Activated gamma-delta T cell treated with Interleukin-2 at 50 U/mL for 16 hours (primary cell): ENCODE measurements around the gene RBM17.
"Not testable (repeated sequence)": the region's sequence is repeated elsewhere in the genome, so short reads cannot be mapped to it uniquely, and the experiment has no call there.

ENCODE experiments used
- DNase-seq: peaks from one replicate; pipeline ENCODE4 v3.0.0-alpha.2; 2020

Gene RBM17

GRCh38 chr10:6080417-6080973 is 8.3 kb upstream of the RBM17 start:
- no peak for DNase-seq

DNA sequence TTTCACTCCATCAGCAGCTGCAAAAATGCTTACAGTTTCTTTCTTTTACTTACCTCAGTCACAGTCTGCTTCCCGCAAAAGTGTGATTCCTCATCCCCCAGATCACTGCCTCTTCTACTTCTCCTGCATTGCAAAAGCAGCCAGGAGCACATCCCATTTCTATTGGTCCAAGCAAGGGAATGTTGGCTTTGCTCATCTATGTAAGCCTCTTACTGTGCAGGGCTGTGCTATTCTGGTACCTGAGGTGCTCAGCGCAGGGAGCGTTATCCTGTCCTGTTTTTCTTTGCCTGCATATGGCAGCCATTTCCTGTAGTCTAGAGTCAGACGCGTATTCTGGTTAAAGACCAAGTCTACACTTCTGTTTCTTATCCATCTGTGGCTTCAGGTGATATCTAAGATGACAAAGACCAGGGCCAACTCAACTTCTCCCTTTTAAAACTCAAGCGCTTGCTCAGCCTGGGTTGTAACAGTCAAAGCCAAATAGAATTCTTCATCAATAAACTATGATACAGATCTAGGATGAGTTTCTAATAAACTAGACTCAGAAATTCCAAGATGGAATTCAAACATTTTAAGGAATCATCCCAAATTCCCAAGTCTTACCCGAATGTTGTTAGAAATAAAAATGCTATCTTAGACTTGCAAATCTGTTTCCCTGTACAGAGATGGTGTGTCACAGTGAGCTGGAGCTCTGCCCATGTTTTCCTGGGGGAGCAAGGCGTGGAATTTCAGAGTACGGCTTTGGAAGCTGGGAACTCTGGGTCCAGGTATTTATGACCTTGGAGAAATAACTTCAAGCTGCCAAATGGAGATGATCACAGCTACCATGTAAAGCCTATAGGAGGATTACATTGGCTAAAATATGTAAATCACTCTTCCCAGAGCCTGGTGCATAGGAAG is 6.1 kb upstream of the RBM17 start:
- DNase-seq, result no peak

DNA sequence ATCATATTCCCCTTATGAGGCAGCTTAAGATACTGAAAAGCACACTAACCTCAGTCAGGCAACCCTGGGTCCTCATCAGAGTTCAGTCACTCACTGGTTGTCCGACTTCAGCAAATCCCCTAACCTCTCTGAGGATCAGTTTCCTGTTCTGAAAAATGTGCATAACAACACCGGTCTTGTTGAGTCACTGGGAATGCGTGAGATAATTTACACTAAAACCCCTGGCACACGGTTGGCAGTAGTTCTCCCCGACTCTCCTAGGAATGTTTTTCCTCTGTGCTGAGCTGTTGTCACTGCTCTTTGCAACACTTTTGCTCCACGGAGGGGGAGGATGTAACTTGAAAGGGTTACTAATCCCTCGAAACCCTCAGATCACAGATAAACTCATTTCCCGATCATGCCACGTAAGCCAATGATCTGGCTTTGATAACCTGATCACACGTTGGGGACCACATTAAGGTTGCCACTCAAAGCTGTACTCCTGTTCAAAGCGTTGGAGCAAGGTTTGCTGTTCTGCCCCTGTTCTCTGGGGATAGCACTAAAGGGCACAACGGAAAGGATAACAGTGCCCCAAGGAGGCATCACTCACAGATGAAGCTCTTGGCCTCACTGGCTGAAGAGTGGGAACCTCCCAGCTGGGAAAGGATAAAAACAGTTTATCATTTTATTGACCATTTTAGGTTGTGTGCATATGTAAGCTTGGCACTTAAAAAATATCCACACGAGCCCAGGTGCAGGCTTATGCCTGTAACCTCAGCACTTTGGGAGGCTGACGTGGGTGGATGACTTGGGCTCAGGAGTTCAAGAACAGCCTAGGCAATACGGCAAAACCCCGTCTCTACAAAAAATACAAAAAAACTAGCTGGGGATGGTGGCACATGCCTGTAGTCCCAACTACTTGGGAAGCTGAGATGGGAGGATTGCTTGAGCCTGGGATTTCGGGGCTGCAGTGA is 5.0 kb upstream of the RBM17 start:
- DNase-seq, result no peak

GRCh38 chr10:6086375-6087233 is 2.2 kb upstream of the RBM17 start:
- peak; percentile 86 for DNase-seq

DNA sequence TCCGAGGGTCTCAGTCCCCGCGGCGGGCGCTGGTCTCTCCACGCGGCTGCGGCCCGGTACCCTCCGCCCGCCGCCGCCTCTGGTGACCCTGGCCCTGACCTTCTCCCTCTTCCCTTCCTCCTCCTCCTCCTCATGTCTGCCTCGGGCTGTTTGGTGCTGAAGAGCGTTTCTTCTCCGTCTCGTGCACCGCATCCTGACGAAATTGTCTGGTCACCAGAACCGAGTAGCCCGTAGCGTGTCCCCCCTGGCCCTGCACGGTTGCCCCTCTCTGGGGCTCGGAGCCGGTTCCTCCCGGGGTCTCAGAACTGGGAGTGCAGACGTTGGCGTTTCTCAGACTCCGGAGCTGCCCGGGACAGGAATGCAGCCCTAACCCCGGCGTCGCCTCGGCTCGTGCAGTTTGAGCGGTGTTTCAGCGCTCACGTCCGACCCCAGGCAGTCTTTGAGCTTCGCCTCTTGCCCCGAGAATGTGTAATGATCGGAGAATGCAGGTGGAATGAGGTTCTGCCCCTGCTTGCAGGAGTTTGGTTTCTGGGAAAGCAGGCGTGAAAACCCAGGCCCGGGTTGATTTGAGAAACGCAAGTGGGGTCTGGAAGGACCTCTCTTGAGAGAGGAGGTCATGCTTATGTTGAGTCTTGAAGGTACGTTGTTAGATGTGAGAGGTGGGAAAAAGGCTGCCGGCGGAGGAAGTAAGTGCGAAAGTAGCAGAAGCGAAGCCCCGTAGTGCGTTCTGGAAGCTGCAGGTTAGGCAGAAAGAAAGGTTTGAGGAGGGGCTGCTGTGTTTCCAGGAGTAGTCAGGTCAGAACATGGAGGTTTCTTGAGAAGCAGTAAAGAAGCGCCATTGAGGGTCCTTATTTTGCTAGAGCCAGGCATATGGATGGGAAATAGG is 743 bp downstream of the RBM17 start:
- DNase-seq, result no peak

DNA sequence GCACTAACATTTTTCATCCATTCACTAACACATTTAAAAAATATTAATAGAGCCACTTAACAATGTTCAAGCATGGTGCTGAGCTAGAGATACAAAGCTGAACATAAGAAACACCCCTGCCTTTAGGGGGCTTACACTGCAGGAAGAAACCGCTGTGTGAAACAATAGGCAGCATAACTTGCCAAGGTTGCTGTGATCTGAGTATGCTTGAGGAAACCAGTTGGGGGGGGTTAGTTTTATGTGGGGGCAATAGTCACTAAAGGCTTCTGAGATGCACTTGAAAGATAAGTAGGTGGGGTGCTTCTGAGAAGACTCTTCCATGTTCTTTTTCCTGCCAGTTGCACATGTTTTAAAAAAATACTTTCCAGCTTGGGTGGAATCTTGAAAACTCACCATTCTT is 2.8 kb downstream of the RBM17 start:
- DNase-seq, result no peak

GRCh38 chr10:6092731-6093130 is 3.9 kb downstream of the RBM17 start:
- DNase-seq, result no peak

DNA sequence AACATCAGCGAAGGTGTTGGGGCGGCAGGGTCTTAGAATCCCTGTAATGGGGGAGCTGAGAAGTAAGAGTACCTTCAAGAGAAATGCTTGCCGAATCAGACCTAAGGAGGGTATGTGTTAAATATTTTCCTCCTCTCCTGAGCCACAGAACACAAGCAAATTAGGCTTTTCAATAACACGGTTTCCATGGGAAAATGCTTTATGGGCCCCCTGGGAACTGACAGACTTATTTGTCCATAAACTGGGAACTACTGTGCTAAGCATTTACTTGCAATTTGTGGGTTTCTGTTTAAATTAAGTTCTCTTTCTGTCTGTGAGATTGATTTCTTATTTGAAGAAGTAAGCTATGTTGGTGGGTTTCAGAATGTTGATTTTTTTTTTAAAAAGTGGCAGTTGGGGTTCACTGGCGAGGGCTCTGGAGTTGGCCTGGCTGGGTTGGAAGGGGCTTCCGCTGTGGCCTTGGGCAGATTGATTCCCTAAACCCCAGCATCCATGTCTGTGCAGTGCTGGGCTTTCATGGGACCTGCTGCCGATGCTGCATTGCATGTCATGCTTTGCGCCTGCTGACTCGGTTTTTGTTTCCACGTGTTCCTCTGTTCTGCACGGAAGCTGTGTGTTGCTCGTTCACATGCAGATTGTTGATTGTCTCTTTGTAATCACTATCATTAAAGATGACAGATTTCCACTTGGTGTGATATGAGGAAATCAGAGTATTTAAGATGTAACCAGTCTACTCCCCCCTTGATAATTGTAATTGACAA is 7.2 kb downstream of the RBM17 start:
- no peak for DNase-seq

- no peak for DNase-seq
Measured at GRCh38 chr10:6097063-6097462, 8.2 kb downstream of the RBM17 start.

DNA sequence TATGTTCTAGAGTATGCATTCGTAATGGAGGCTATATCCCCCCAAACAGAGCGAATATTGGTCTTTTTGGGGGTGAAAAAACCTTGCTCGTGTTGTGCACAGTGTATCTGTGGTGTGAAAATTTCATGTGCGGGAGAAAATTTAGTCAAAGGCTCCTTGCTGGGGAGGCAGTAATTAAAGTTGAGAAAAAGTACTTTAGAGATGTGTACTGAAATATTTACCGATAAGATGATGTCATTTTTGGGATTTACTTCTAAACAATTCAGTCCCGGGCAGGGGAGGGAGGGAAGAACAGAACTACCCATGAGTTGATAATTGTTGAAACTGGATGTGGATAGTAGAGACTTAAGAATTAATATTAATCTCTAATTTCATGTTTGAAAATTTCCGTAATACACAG is 9.3 kb downstream of the RBM17 start:
- DNase-seq, result no peak

- no peak for DNase-seq
Measured at GRCh38 chr10:6100370-6100769, 11.5 kb downstream of the RBM17 start.

DNA sequence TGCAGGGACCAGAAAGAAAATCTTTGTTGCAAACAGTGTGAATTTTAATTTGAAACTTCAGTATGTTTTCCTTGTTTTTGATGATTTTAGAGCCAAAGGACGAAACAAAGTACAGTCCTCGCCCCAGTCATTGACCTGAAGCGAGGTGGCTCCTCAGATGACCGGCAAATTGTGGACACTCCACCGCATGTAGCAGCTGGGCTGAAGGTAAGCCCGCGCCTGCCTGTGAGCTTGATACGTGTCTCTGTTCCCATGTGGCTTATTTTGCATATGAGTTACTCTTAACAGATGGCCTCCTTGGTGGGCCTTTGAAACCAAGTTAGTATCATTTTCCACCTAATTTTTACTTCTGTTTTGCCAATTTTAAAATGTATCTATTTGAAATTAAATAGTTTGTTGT is 12.3 kb downstream of the RBM17 start:
- DNase-seq, result no peak

DNA sequence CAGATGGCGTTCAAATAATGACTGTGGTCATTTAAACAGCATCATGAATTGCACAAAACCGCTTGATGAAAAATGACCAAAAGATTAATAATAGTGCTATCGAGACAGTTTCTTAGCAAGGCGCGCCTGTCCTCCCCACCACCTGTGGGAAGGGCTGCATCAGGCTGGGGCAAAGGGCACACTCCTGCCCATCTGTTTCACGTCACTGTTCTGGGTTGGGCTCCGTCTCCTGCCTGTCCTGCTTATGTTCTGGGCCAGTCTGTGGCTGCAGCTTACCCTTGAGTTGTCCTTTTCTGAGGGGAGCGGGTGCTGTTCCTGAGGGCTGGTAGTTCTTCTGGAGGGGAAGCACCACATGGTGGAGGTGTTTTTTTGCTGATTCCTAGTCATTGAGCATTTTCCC is 13.3 kb downstream of the RBM17 start:
- no peak for DNase-seq

- no peak for DNase-seq
Measured at GRCh38 chr10:6103591-6103990, 14.8 kb downstream of the RBM17 start.

- not testable (repeated sequence) for DNase-seq
Measured at GRCh38 chr10:6107616-6108015, 18.8 kb downstream of the RBM17 start.

- no peak for DNase-seq
Measured at GRCh38 chr10:6108072-6108471, 19.2 kb downstream of the RBM17 start.

GRCh38 chr10:6108631-6109443 is 20.0 kb downstream of the RBM17 start:
- DNase-seq, result peak; percentile 14

- no peak for DNase-seq
Measured at GRCh38 chr10:6109444-6109775, 20.6 kb downstream of the RBM17 start.

- DNase-seq, result no peak
Measured at GRCh38 chr10:6110136-6110535, 21.3 kb downstream of the RBM17 start.

- no peak for DNase-seq
Measured at GRCh38 chr10:6112893-6113292, 24.1 kb downstream of the RBM17 start.
